HFFc6 (cell line): ENCODE results near the gene ITGB5. TPM values are rescaled to one million over a fixed set of nuclear protein-coding genes. Genes with fewer than 3 reads are reported as not detected.
"Not testable (repeated sequence)": the region's sequence is repeated elsewhere in the genome, so short reads cannot be mapped to it uniquely, and the experiment has no call there.

Experiments
- DNase-seq: peaks from one replicate; pipeline ENCODE4 v3.0.0-alpha.2; 2018
- H3K27ac Mint-ChIP-seq: 2 replicates; pipeline ENCODE4 v1.8.0; 2020; ENCODE audit warnings: mild to moderate bottlenecking, mixed read lengths
- H3K27me3 Mint-ChIP-seq: 2 replicates; pipeline ENCODE4 v1.8.0; 2021; ENCODE audit warnings: mild to moderate bottlenecking, moderate library complexity, mixed read lengths; ENCODE audit not compliant: insufficient read depth
- H3K36me3 Mint-ChIP-seq: 2 replicates; pipeline ENCODE4 v1.8.0; 2021; ENCODE audit warnings: low read depth, mixed read lengths
- H3K4me1 Mint-ChIP-seq: 2 replicates; pipeline ENCODE4 v1.8.0; 2020; ENCODE audit warnings: low read depth, mixed read lengths
- H3K4me3 Mint-ChIP-seq: 2 replicates; pipeline ENCODE4 v1.8.0; 2020; ENCODE audit warnings: mild to moderate bottlenecking, moderate library complexity, mixed read lengths
- H3K9me3 Mint-ChIP-seq: 2 replicates; pipeline ENCODE4 v1.8.0; 2020; ENCODE audit warnings: mild to moderate bottlenecking, mixed read lengths
- total RNA-seq, 6 experiments: library from RNA; stranded (reverse); fragmentation: NEBNext Ultra II Directional; extraction: Animal tissue kit (Norgen Biotek cat#: 25700); gene quantifications; 2 replicates in 1 of 6; 3 replicates in 5 of 6; pipeline ENCODE4 v1.2.3, GENCODE V29; 2021
- TF ChIP-seq, protein P1 (sequence below): fragments of 200-600 bp; sonication (generic); IDR thresholded peaks from 2 replicates; pipeline ENCODE4 v1.5.0; 2021; ENCODE audit warnings: antibody characterized with exemption, mild to moderate bottlenecking

Gene ITGB5
- total RNA-seq, 6 experiments from 2014 or later = 203 to 332 (median 220) TPM

DNA sequence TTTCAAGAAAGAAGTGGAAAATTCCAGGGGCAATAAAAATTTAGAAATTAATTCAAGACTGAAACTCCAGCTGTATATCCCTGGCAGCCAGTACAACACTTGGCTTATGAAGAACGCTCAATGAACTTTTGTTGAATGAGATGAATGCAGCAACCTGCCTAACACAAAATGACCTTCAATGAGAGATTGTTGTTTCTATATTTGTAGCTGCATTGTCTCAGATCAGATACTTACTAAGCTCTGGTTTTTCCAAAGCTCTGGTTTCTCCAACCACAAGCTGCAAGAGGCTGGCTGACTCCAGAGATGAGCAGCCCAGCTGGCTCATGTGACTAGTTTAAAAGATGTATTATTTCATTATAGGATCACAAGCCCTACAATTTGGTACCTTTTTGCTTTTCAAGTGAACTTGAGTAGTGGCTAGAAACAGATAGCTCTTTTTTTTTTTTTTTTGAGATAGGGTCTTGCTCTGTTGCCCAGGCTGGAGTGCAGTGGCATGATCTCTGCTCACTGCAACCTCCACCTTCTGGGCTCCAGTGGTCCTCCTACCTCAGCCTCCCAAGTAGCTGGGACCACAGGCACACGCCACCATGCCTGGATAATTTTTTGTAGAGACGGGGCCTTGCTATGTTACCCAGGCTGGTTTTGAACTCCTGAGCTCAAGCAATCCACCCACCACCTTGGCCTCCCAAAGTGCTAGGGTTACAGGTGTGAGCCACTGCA lies 99.5 kb downstream of the ITGB5 start:
- H3K27me3 Mint-ChIP-seq = no peaks in the 10 kb centered on the region; the same call in 1 of the 2 replicates
- DNase-seq = peak; percentile 16
- H3K36me3 Mint-ChIP-seq = peaks cover 5% of the 10 kb centered on the region; the same call in 1 of the 2 replicates
- TF ChIP-seq, protein P1, sequence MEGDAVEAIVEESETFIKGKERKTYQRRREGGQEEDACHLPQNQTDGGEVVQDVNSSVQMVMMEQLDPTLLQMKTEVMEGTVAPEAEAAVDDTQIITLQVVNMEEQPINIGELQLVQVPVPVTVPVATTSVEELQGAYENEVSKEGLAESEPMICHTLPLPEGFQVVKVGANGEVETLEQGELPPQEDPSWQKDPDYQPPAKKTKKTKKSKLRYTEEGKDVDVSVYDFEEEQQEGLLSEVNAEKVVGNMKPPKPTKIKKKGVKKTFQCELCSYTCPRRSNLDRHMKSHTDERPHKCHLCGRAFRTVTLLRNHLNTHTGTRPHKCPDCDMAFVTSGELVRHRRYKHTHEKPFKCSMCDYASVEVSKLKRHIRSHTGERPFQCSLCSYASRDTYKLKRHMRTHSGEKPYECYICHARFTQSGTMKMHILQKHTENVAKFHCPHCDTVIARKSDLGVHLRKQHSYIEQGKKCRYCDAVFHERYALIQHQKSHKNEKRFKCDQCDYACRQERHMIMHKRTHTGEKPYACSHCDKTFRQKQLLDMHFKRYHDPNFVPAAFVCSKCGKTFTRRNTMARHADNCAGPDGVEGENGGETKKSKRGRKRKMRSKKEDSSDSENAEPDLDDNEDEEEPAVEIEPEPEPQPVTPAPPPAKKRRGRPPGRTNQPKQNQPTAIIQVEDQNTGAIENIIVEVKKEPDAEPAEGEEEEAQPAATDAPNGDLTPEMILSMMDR = no peak
- peaks cover 54% of the 10 kb centered on the region for H3K4me1 Mint-ChIP-seq
- no peaks in the 10 kb centered on the region for H3K9me3 Mint-ChIP-seq
- peak overlapping the region; percentile 71; the same call in 1 of the 2 replicates for H3K27ac Mint-ChIP-seq
- no peak overlapping the region for H3K4me3 Mint-ChIP-seq

DNA sequence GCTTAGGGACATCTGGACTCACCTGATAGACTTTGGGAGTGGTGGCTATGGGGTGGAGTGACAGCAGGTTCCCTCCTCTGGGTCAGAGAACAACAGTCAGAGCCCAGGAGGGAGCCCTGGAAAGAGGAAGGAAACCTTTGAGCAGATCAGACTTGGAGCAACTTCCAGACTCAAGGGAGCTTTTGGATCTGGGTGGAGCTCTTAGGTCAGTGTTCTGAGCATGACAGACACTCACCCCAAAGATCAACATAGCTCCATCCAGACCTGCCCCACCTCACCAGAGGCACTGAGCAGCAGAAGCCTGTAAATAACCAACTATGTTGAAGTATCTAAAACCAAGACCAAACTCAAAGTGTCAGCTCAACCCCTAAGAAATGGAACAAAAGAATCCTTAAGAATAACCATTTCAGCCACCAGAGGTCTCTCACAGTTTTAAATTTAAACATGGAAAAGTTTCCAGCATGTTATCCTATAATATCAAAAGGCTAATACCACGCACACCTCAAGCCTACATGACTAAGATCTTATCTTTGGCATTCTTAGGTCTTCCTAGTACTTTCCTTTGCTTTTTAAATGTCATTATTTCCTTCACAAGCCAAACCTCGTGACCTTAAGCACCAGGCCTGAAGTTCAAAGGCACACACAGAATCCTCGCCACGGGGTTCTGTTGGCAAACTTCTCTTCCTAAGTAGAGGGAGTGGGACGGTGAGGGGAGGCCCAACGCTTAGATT lies 100.5 kb downstream of the ITGB5 start:
- Mint-ChIP-seq H3K36me3 (peaks cover 5% of the 10 kb centered on the region; the same call in 1 of the 2 replicates), H3K27me3 (no peaks in the 10 kb centered on the region; the same call in 1 of the 2 replicates), H3K4me1 (peaks cover 53% of the 10 kb centered on the region), H3K4me3 (no peak overlapping the region), H3K27ac (peak overlapping the region; percentile 71), H3K9me3 (no peaks in the 10 kb centered on the region)
- peak; percentile 36 for DNase-seq
- TF ChIP-seq, protein P1 = peak; percentile 81

DNA sequence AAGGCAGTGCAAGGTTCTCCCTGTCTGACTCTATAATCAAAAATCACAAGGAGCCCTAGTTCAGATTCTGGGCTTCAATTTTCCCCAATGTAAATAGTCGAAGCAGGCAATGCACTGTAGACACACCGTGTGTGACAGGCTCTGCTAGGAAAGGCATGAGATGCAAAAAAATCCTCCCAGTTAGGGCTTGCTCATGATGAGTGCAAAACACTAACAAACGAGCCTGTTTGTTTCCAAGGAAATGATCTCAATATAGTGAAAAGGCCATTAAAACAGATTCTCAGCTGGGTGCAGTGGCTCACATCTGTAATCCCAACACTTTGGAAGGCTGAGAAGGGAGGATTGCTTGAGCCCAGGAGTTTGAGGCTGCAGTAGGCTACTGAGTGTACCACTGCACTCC lies 101.2 kb downstream of the ITGB5 start:
- Mint-ChIP-seq H3K27ac (peak overlapping the region; percentile 71; the same call in 1 of the 2 replicates), H3K4me3 (no peak overlapping the region), H3K27me3 (peaks cover 2% of the 10 kb centered on the region), H3K9me3 (no peaks in the 10 kb centered on the region), H3K4me1 (peaks cover 53% of the 10 kb centered on the region), H3K36me3 (peaks cover 5% of the 10 kb centered on the region; the same call in 1 of the 2 replicates)
- no peak for DNase-seq
- TF ChIP-seq, protein P1 = no peak

DNA sequence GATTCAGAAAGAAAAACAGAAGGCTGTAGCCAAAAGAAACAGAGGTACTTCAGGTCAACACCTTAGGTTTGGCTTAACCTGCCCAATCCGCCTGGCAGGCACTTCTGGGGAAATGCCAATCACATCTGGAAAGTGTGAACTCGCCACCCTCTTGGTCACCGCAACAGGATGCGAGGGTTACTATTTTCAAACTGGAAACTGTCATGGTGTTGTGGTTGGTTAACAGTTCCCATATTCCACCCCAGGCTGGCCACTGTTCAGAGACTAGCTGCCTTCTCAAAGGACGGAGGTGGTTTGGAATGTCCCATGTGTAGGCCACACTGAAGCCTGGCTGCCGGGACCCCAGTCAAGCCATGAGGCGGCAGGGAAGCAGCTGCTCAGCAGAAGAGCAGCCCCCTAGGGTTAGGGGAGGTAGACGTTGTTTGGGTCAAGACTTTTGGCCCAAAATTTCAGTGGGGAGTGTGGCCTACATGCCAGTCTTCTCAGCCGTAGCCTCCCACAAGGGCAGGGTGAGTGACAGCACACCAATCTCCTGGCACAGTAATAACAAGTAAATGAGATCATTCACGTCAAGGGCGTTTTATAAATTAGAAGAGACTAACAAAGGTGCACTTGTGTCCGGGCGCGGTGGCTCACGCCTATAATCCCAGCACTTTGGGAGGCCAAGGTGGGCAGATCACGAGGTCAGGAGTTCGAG lies 102.3 kb downstream of the ITGB5 start:
- Mint-ChIP-seq H3K36me3 (peaks cover 5% of the 10 kb centered on the region; the same call in 1 of the 2 replicates), H3K27ac (no peak overlapping the region), H3K27me3 (peaks cover 2% of the 10 kb centered on the region), H3K4me3 (no peak overlapping the region), H3K4me1 (peaks cover 57% of the 10 kb centered on the region), H3K9me3 (no peaks in the 10 kb centered on the region)
- no peak for DNase-seq
- TF ChIP-seq, protein P1 = no peak

DNA sequence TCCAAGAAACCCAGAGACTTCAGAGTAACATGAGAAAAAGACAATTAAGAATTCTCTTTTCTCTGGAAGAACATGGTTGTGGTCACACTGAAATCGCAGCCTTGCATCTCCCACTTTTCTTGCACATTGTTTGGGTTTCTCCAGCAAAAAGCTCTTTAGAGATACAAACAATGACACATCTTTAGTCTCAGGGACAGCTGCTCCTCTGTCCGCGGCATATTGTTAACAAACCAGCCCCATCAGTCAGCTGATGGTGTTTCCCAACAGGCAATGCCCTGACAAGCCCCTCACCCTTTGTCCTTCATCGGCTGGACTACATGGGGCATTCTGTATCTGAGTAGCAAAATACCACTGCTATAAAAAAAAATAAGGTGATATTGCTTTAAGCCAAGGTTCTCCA lies 103.5 kb downstream of the ITGB5 start:
- H3K27ac Mint-ChIP-seq = no peak overlapping the region

DNA sequence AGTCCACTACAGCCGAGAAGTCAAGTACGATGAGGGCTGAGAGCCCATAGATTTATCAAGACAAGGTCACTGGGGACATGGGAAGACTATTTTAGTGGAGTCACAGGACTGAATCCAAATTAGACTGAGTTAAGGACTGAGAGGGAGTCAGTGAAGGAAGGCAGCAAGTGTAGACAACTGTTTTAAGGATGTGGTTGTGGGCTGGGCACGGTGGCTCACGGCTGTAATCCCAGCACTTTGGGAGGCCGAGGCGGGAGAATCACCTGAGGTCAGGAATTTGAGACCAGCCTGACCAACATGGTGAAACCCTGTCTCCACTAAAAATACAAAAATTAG lies 104.8 kb downstream of the ITGB5 start:
- Mint-ChIP-seq H3K4me1 (peaks cover 64% of the 10 kb centered on the region), H3K27ac (peak overlapping the region; percentile 98; the same call in 1 of the 2 replicates)
- not testable (repeated sequence) for H3K36me3 Mint-ChIP-seq, H3K9me3 Mint-ChIP-seq, H3K4me3 Mint-ChIP-seq, H3K27me3 Mint-ChIP-seq, DNase-seq

More for the DNA sequence above, 103.5 kb downstream of the ITGB5 start:
- Mint-ChIP-seq H3K4me1 (peaks cover 68% of the 10 kb centered on the region), H3K36me3 (peaks cover 5% of the 10 kb centered on the region; the same call in 1 of the 2 replicates), H3K9me3 (no peaks in the 10 kb centered on the region), H3K4me3 (no peak overlapping the region), H3K27me3 (peaks cover 2% of the 10 kb centered on the region)
- DNase-seq = no peak
- TF ChIP-seq, protein P1 = no peak
